ENCODE measurements around the gene LRRC3.

DNA sequence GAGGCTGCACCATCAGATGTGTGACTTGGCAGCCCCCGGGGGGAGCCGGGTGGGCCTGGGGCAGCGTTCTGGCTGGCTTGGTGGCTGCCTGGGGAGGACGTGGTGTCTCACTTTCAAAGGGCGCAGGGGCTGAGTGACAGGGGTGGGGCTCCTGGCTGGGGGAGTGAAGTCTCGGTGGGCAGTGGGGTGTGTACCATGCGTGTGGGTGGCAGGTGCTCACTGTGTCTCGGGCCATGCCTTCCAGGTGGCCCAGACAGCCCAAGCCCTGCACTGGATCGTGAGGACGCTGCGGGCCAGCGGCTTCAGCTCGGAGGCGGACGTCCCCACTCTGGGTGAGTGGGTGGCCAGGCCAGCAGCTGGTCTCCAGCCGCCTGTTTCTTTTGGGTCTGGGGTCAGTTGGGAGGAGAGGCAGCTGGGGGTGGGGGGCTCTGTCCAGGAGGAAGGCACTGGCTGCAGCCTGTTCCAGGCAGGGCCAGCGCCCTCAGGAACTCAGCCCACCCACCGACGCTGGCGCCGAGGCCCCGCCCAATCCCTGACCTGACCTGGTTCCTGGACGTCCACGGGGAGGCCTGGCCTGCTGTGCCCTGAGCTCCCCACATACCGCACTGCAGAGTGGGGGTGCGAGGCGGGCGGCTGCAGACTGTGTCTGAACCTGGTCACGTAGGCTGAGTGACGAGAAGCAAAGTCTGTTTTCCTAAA lies 30.6 kb upstream of the LRRC3 start:
- no peak for TF ChIP-seq POLR2A (IDR thresholded peaks at IDR 0.05)
- TF ChIP-seq, protein P1, sequence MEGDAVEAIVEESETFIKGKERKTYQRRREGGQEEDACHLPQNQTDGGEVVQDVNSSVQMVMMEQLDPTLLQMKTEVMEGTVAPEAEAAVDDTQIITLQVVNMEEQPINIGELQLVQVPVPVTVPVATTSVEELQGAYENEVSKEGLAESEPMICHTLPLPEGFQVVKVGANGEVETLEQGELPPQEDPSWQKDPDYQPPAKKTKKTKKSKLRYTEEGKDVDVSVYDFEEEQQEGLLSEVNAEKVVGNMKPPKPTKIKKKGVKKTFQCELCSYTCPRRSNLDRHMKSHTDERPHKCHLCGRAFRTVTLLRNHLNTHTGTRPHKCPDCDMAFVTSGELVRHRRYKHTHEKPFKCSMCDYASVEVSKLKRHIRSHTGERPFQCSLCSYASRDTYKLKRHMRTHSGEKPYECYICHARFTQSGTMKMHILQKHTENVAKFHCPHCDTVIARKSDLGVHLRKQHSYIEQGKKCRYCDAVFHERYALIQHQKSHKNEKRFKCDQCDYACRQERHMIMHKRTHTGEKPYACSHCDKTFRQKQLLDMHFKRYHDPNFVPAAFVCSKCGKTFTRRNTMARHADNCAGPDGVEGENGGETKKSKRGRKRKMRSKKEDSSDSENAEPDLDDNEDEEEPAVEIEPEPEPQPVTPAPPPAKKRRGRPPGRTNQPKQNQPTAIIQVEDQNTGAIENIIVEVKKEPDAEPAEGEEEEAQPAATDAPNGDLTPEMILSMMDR (IDR thresholded peaks at IDR 0.05) = no peak
